ENCODE measurements around the gene DYNC2LI1. TPM values are rescaled to one million over a fixed set of nuclear protein-coding genes. Genes with fewer than 3 reads are reported as not detected.

DYNC2LI1 gene
- total and polyA plus RNA-seq, 5 experiments from 2014 or later, result 4.9 to 6.7 (median 5.8) TPM

Other genes starting within 250 kb of the DYNC2LI1 start
- 10 to 100 TPM; 36.4 to 40.3 TPM for gene THADA, start 178.0 kb upstream of the DYNC2LI1 start, total RNA-seq
- 10 to 100 TPM in 1 of 3 donors, 1 to 10 TPM in 2; 9.2 to 15.5 (median 9.8) TPM for gene THADA, start 178.0 kb upstream of the DYNC2LI1 start, polyA plus RNA-seq
- gene PLEKHH2, start 136.8 kb upstream of the DYNC2LI1 start, total RNA-seq, result 1 to 10 TPM; 5.7 to 6.4 TPM
- under 1 TPM in 2 of 3 donors, not detected in 1; 0.13 to 0.80 TPM for gene PLEKHH2, start 136.8 kb upstream of the DYNC2LI1 start, polyA plus RNA-seq
- gene C1GALT1C1L, start 97.6 kb upstream of the DYNC2LI1 start, total RNA-seq, result under 1 TPM; 0.31 to 0.33 TPM
- gene C1GALT1C1L, start 97.6 kb upstream of the DYNC2LI1 start, polyA plus RNA-seq, result under 1 TPM in 2 of 3 donors, not detected in 1; 0.16 to 0.44 TPM
- gene ABCG5, start 64.8 kb downstream of the DYNC2LI1 start, total RNA-seq, result not detected
- not detected for gene ABCG5, start 64.8 kb downstream of the DYNC2LI1 start, polyA plus RNA-seq
- gene ABCG8, start 64.9 kb downstream of the DYNC2LI1 start, total RNA-seq, result not detected
- gene ABCG8, start 64.9 kb downstream of the DYNC2LI1 start, polyA plus RNA-seq, result under 1 TPM in 2 of 3 donors, not detected in 1; 0.02 to 0.08 TPM
- 10 to 100 TPM; 80.1 to 85.4 TPM for gene LRPPRC, start 221.9 kb downstream of the DYNC2LI1 start, total RNA-seq
- 10 to 100 TPM; 42.7 to 51.6 (median 43.8) TPM for gene LRPPRC, start 221.9 kb downstream of the DYNC2LI1 start, polyA plus RNA-seq